ENCODE measurements around the gene RIN2. TPM values are rescaled to one million over a fixed set of nuclear protein-coding genes. Genes with fewer than 3 reads are reported as not detected.

RIN2 gene
- total RNA-seq, 1 experiment from 2014 or later, result 1.0 TPM

DNA sequence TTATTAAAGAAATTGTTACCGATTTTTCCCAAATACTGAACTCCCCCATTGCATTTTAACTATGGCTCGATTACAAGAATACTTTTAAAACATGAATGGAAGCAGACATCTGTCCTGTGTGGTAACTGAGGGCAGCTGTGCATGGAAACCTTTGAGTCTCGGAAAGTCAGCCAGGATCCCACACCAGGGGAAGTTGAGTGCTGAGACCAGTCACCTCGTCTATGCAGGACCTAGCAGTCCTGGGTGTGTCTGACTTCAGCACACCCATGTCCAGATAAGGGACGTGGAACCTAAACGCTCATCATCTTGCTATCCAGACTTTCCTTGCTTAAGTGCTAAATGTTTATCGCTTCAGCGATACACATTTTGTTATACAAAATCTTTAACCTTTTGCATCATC is 6.1 kb downstream of the RIN2 start:
- Histone ChIP-seq H3K18ac (ENCODE audit: insufficient read length, low read depth, low read length) (no peak overlapping the region), H3K27me3 (ENCODE audit: insufficient read depth, low read length) (peaks cover 2% of the 10 kb centered on the region; the same call in 1 of the 2 replicates), H3K79me2 (ENCODE audit: insufficient read depth, low read length) (no peaks in the 10 kb centered on the region), H3K9me3 (ENCODE audit: control insufficient read depth, low read depth, low read length) (no peaks in the 10 kb centered on the region), H3K79me1 (ENCODE audit: insufficient read depth, low read depth, low read length, poor library complexity, severe bottlenecking) (no peaks in the 10 kb centered on the region), H4K91ac (ENCODE audit: insufficient read length, low read depth, low read length) (no peak overlapping the region), H3K27ac (ENCODE audit: insufficient read length, low read depth, low read length) (no peak overlapping the region), H3K14ac (ENCODE audit: insufficient read depth, low read length) (no peak overlapping the region), H3K56ac (ENCODE audit: insufficient read length, low read depth, low read length) (no peak overlapping the region), H3K9ac (ENCODE audit: extremely low read depth, insufficient read length, low read length) (no peak overlapping the region), H2AK5ac (ENCODE audit: insufficient read length, low read length) (no peak overlapping the region), H2BK15ac (ENCODE audit: low read depth, low read length) (no peak overlapping the region), H2BK120ac (ENCODE audit: low read depth, low read length, poor library complexity, severe bottlenecking) (no peak overlapping the region), H2AFZ (ENCODE audit: low read length) (no peak overlapping the region), H4K20me1 (ENCODE audit: control insufficient read depth, insufficient read depth, insufficient read length) (no peaks in the 10 kb centered on the region), H3T11ph (ENCODE audit: low read length) (no peak overlapping the region), H3K23ac (ENCODE audit: insufficient read length, low read depth, low read length) (no peak overlapping the region), H4K8ac (replicated peaks; ENCODE audit: insufficient read length, low read depth, low read length) (no peak overlapping the region), H3K4me1 (ENCODE audit: insufficient read depth, low read length) (no peaks in the 10 kb centered on the region), H2BK5ac (ENCODE audit: insufficient read length, low read length) (no peak overlapping the region), H3K4me2 (ENCODE audit: insufficient read depth, insufficient read length, low read length) (no peak overlapping the region), H3K23me2 (ENCODE audit: insufficient read length, low read depth, low read length, poor library complexity, severe bottlenecking) (no peaks in the 10 kb centered on the region), H3K4ac (ENCODE audit: low read depth, low read length) (no peak overlapping the region), H2BK12ac (ENCODE audit: insufficient read length, low read depth, low read length) (no peak overlapping the region), H2BK20ac (ENCODE audit: low read depth, low read length, poor library complexity, severe bottlenecking) (no peak overlapping the region), H4K5ac (ENCODE audit: insufficient read length, low read depth, low read length) (no peak overlapping the region)
- Mint-ChIP-seq H3K27ac (no peak overlapping the region), H3K4me1 (peaks cover under 1 to 4% of the 10 kb centered on the region in 2 experiments), H3K36me3 (ENCODE audit: insufficient read depth in 1 of 3, low read depth in 3 of 3) (peaks cover 0 to 2% (median 0%) of the 10 kb centered on the region in 3 experiments; a peak in 1 of 7 replicates), H3K27me3 (ENCODE audit: low read depth) (peaks cover 27% of the 10 kb centered on the region), H3K4me3 (no peak overlapping the region), H3K9me3 (no peaks in the 10 kb centered on the region; a peak in 2 of 5 replicates)
- TF ChIP-seq, protein P1, sequence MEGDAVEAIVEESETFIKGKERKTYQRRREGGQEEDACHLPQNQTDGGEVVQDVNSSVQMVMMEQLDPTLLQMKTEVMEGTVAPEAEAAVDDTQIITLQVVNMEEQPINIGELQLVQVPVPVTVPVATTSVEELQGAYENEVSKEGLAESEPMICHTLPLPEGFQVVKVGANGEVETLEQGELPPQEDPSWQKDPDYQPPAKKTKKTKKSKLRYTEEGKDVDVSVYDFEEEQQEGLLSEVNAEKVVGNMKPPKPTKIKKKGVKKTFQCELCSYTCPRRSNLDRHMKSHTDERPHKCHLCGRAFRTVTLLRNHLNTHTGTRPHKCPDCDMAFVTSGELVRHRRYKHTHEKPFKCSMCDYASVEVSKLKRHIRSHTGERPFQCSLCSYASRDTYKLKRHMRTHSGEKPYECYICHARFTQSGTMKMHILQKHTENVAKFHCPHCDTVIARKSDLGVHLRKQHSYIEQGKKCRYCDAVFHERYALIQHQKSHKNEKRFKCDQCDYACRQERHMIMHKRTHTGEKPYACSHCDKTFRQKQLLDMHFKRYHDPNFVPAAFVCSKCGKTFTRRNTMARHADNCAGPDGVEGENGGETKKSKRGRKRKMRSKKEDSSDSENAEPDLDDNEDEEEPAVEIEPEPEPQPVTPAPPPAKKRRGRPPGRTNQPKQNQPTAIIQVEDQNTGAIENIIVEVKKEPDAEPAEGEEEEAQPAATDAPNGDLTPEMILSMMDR (conservative IDR thresholded peaks at IDR 0.05), result no peak
- WGBS (ENCODE audit: extremely low coverage, insufficient read length, low lambda C conversion rate), result no CpG with 5 or more reads among the region's 8 CpGs
- DNase-seq, result no peak

All from H9 (cell line).